ENCODE data around the gene SELP.

Gene SELP

GRCh38 chr1:169550294-169550693 is 79.6 kb downstream of the SELP start:
- H4K20me1 ChIP-seq (ENCODE audit: insufficient read depth, low read length, poor library complexity, severe bottlenecking): no peaks in the 10 kb centered on the region
- no peak overlapping the region for H3K9ac ChIP-seq (ENCODE audit: low read depth, low read length, poor library complexity, severe bottlenecking)
- no peaks in the 10 kb centered on the region for H3K9me3 ChIP-seq (ENCODE audit: insufficient read depth, low read depth, low read length)
- no peaks in the 10 kb centered on the region for H3F3A ChIP-seq (ENCODE audit: low read depth)
- H3K4me2 ChIP-seq (ENCODE audit: low read depth, low read length, poor library complexity, severe bottlenecking): no peak overlapping the region
- H3K4me1 ChIP-seq (ENCODE audit: insufficient read depth, low read length, poor library complexity, severe bottlenecking): no peaks in the 10 kb centered on the region
- H3K4me3 ChIP-seq (ENCODE audit: low read length, poor library complexity, severe bottlenecking): no peak overlapping the region
- no peaks in the 10 kb centered on the region for H3K27me3 ChIP-seq (ENCODE audit: insufficient read depth, low read length, poor library complexity, severe bottlenecking)
- no peaks in the 10 kb centered on the region for H3K9me2 ChIP-seq (replicated peaks; ENCODE audit: low read depth, low read length)
- no peaks in the 10 kb centered on the region for H3K36me3 ChIP-seq (ENCODE audit: insufficient read depth, low read length)
- H2AFZ ChIP-seq (ENCODE audit: low read length): no peak overlapping the region
- no peaks in the 10 kb centered on the region for H3K79me2 ChIP-seq (ENCODE audit: insufficient read depth, low read length)
- TF ChIP-seq CTCF (conservative IDR thresholded peaks at IDR 0.05; ENCODE audit: low read length) (peak; percentile 72), EZH2phosphoT487 (IDR thresholded peaks at IDR 0.05; ENCODE audit: borderline replicate concordance) (no peak)

GRCh38 chr1:169548282-169548681 is 81.6 kb downstream of the SELP start:
- Histone ChIP-seq H3K4me2 (ENCODE audit: low read depth, low read length, poor library complexity, severe bottlenecking) (no peak overlapping the region), H3K79me2 (ENCODE audit: insufficient read depth, low read length) (no peaks in the 10 kb centered on the region), H3K4me3 (ENCODE audit: low read length, poor library complexity, severe bottlenecking) (no peak overlapping the region), H4K20me1 (ENCODE audit: insufficient read depth, low read length, poor library complexity, severe bottlenecking) (no peaks in the 10 kb centered on the region), H3K27me3 (ENCODE audit: insufficient read depth, low read length, poor library complexity, severe bottlenecking) (no peaks in the 10 kb centered on the region), H3K36me3 (ENCODE audit: insufficient read depth, low read length) (no peaks in the 10 kb centered on the region), H3K9ac (ENCODE audit: low read depth, low read length, poor library complexity, severe bottlenecking) (no peak overlapping the region), H2AFZ (ENCODE audit: low read length) (no peak overlapping the region), H3F3A (ENCODE audit: low read depth) (no peaks in the 10 kb centered on the region), H3K9me2 (replicated peaks; ENCODE audit: low read depth, low read length) (no peaks in the 10 kb centered on the region), H3K4me1 (ENCODE audit: insufficient read depth, low read length, poor library complexity, severe bottlenecking) (no peaks in the 10 kb centered on the region), H3K9me3 (ENCODE audit: insufficient read depth, low read depth, low read length) (no peaks in the 10 kb centered on the region)
- TF ChIP-seq EZH2phosphoT487 (IDR thresholded peaks at IDR 0.05; ENCODE audit: borderline replicate concordance) (no peak), CTCF (conservative IDR thresholded peaks at IDR 0.05; ENCODE audit: low read length) (no peak)

GRCh38 chr1:169546087-169546995 is 83.6 kb downstream of the SELP start:
- Histone ChIP-seq H3K4me2 (ENCODE audit: low read depth, low read length, poor library complexity, severe bottlenecking) (no peak overlapping the region), H3K9me2 (replicated peaks; ENCODE audit: low read depth, low read length) (no peaks in the 10 kb centered on the region), H3K79me2 (ENCODE audit: insufficient read depth, low read length) (no peaks in the 10 kb centered on the region), H4K20me1 (ENCODE audit: insufficient read depth, low read length, poor library complexity, severe bottlenecking) (no peaks in the 10 kb centered on the region), H3K9me3 (ENCODE audit: insufficient read depth, low read depth, low read length) (no peaks in the 10 kb centered on the region), H3K27me3 (ENCODE audit: insufficient read depth, low read length, poor library complexity, severe bottlenecking) (no peaks in the 10 kb centered on the region), H3K36me3 (ENCODE audit: insufficient read depth, low read length) (no peaks in the 10 kb centered on the region), H2AFZ (ENCODE audit: low read length) (no peak overlapping the region), H3K4me3 (ENCODE audit: low read length, poor library complexity, severe bottlenecking) (no peak overlapping the region), H3F3A (ENCODE audit: low read depth) (no peaks in the 10 kb centered on the region), H3K4me1 (ENCODE audit: insufficient read depth, low read length, poor library complexity, severe bottlenecking) (no peaks in the 10 kb centered on the region), H3K9ac (ENCODE audit: low read depth, low read length, poor library complexity, severe bottlenecking) (no peak overlapping the region)
- peak; percentile 92 for TF ChIP-seq CTCF (conservative IDR thresholded peaks at IDR 0.05; ENCODE audit: low read length)
- TF ChIP-seq EZH2phosphoT487 (IDR thresholded peaks at IDR 0.05; ENCODE audit: borderline replicate concordance): no peak
